NB4 (cell line): ENCODE measurements around the gene ZNF662.

Experiments used
- DNase-seq: peaks from one replicate; pipeline ENCODE4 v3.0.0; 2010; ENCODE audit warnings: low read depth
- H3K4me3 ChIP-seq: one replicate; pipeline ENCODE4 v1.5.1; 2011; ENCODE audit warnings: mild to moderate bottlenecking, low read depth, low read length, moderate library complexity
- CTCF ChIP-seq: IDR thresholded peaks from one replicate; pipeline ENCODE4 v1.5.1; 2012; ENCODE audit warnings: low read depth, low read length
- MAX ChIP-seq: IDR thresholded peaks from 2 replicates; pipeline ENCODE4 v1.6.1; 2011; ENCODE audit warnings: low read depth, low read length
- MYC ChIP-seq: IDR thresholded peaks from 2 replicates; pipeline ENCODE4 v1.6.1; 2011; ENCODE audit warnings: low read depth, low read length
- POLR2A ChIP-seq: IDR thresholded peaks from 2 replicates; pipeline ENCODE4 v1.6.1; 2011; ENCODE audit warnings: mild to moderate bottlenecking; ENCODE audit not compliant: insufficient read length; ENCODE audit errors: extremely low read depth

The ZNF662 gene

GRCh38 chr3:42872718-42873117 lies 33.2 kb upstream of the ZNF662 start:
- no peak for TF ChIP-seq MAX
- TF ChIP-seq CTCF: no peak
- TF ChIP-seq MYC: no peak
- TF ChIP-seq POLR2A: no peak
- no peak overlapping the region for H3K4me3 ChIP-seq
- DNase-seq: no peak

GRCh38 chr3:42873221-42873982 lies 32.5 kb upstream of the ZNF662 start:
- TF ChIP-seq POLR2A: no peak
- no peak for TF ChIP-seq CTCF
- no peak for TF ChIP-seq MYC
- no peak for TF ChIP-seq MAX
- DNase-seq: no peak

GRCh38 chr3:42874749-42875148 lies 31.2 kb upstream of the ZNF662 start:
- no peak overlapping the region for H3K4me3 ChIP-seq
- DNase-seq: no peak
- no peak for TF ChIP-seq CTCF
- TF ChIP-seq MYC: no peak
- no peak for TF ChIP-seq POLR2A
- TF ChIP-seq MAX: no peak

More at GRCh38 chr3:42873221-42873982, 32.5 kb upstream of the ZNF662 start:
- H3K4me3 ChIP-seq: no peak overlapping the region

- no peak for DNase-seq
- TF ChIP-seq CTCF: no peak
- no peak for TF ChIP-seq MYC
- TF ChIP-seq POLR2A: no peak
- H3K4me3 ChIP-seq: no peak within 1 kb of the TSS
Observed at GRCh38 chr3:42875325-42876151, 30.4 kb upstream of the ZNF662 start, which contains the start of gene CYP8B1. Gene CYP8B1, minus strand, starts transcription at chr3:42875879. Its CDS starts 63 bp downstream, at chr3:42875816.

- H3K4me3 ChIP-seq: no peak overlapping the region
- no peak for TF ChIP-seq MAX
- no peak for TF ChIP-seq POLR2A
- no peak for TF ChIP-seq MYC
- no peak for TF ChIP-seq CTCF
- no peak for DNase-seq
Observed at GRCh38 chr3:42876401-42876800, 29.5 kb upstream of the ZNF662 start.
